H1 (cell line): ENCODE results near the gene POLR2C. TPM values are rescaled to one million over a fixed set of nuclear protein-coding genes. Genes with fewer than 3 reads are reported as not detected.
A peak's percentile ranks its signal among the peaks of the same experiment; 100 is the strongest.

Experiments
- CTCF ChIA-PET: fragments of 300-600 bp; sonication (Branson Sonifier 250); formaldehyde crosslinking; loops from one replicate; lab custom pipeline; 2021; ENCODE audit not compliant: partially characterized antibody; lab: Charles Lee
- POLR2A ChIA-PET: fragments of 300-600 bp; sonication (Branson Sonifier 250); formaldehyde crosslinking; loops from one replicate; lab custom pipeline; 2021; ENCODE audit warnings: inconsistent platforms; ENCODE audit not compliant: partially characterized antibody; lab: Charles Lee
- DNase-seq, 2 experiments: peaks; one replicate each; pipeline versions ENCODE4 v3.0.0 to v3.0.0-alpha.2; 2010 to 2022; ENCODE audit warnings: low spot score in 2 of 2, low read depth in 1 of 2, mixed read lengths in 1 of 2
- FAIRE-seq: peaks from 2 replicates; lab custom pipeline; 2011; peaks lifted over from hg19 to GRCh38; lab: Jason Lieb, UNC
- H2AFZ ChIP-seq: 2 replicates; pipeline ENCODE4 v1.8.1; 2012; ENCODE audit warnings: low read length, inconsistent platforms
- H2AK5ac ChIP-seq: 2 replicates; pipeline ENCODE4 v1.6.1; 2013; ENCODE audit warnings: low read depth, low read length
- H2BK120ac ChIP-seq: replicated peaks from 2 replicates; pipeline ENCODE3; 2013; ENCODE audit warnings: low read depth, low read length, inconsistent platforms
- H2BK12ac ChIP-seq: 2 replicates; pipeline ENCODE4 v1.6.1; 2013; ENCODE audit warnings: low read depth, low read length
- H2BK15ac ChIP-seq: 2 replicates; pipeline ENCODE4 v1.6.1; 2013; ENCODE audit warnings: low read length
- H2BK20ac ChIP-seq: 2 replicates; pipeline ENCODE4 v1.6.1; 2013; ENCODE audit warnings: low read length
- H2BK5ac ChIP-seq: 2 replicates; pipeline ENCODE4 v1.6.1; 2013; ENCODE audit warnings: low read depth, low read length
- H3K14ac ChIP-seq: 2 replicates; pipeline ENCODE4 v1.6.1; 2013; ENCODE audit warnings: inconsistent platforms; ENCODE audit not compliant: insufficient read length
- H3K18ac ChIP-seq: 2 replicates; pipeline ENCODE4 v1.6.1; 2013; ENCODE audit warnings: low read length; ENCODE audit errors: extremely low read depth
- H3K23ac ChIP-seq: 2 replicates; pipeline ENCODE4 v1.6.1; 2013; ENCODE audit warnings: inconsistent platforms; ENCODE audit not compliant: insufficient read length
- H3K23me2 ChIP-seq: 2 replicates; pipeline ENCODE4 v1.6.1; 2013; ENCODE audit warnings: low read depth, low read length
- H3K27ac ChIP-seq: 2 replicates; pipeline ENCODE4 v1.6.1; 2011; ENCODE audit warnings: low read depth, low read length, inconsistent platforms
- H3K27me3 ChIP-seq, 4 experiments: replicated peaks in 1 of 4; 1 replicate in 1 of 4; 2 replicates in 3 of 4; pipeline versions ENCODE4 v1.6.1 to v1.8.1; 2011 to 2013; ENCODE audit warnings: low read length in 3 of 4, mild to moderate bottlenecking in 3 of 4, inconsistent platforms in 2 of 4, mixed read lengths in 2 of 4, moderate library complexity in 1 of 4; ENCODE audit not compliant: control insufficient read depth in 3 of 4, insufficient read depth in 3 of 4; ENCODE audit errors: extremely low read depth in 1 of 4
- H3K36me3 ChIP-seq, 4 experiments: 2 replicates each; pipeline versions ENCODE4 v1.6.1 to v1.8.1; 2011 to 2013; ENCODE audit warnings: mild to moderate bottlenecking in 4 of 4, low read length in 3 of 4, moderate library complexity in 2 of 4, control low read depth in 1 of 4, inconsistent platforms in 1 of 4; ENCODE audit not compliant: insufficient read depth in 4 of 4, control insufficient read depth in 2 of 4
- H3K4ac ChIP-seq: replicated peaks from 2 replicates; pipeline ENCODE3; 2013; ENCODE audit warnings: low read length, low read depth, mixed read lengths, inconsistent platforms; ENCODE audit not compliant: insufficient read length
- H3K4me1 ChIP-seq, 4 experiments: replicated peaks in 1 of 4; 1 replicate in 1 of 4; 2 replicates in 3 of 4; pipeline versions ENCODE4 v1.6.1 to v1.8.1; 2011 to 2013; ENCODE audit warnings: low read length in 3 of 4, inconsistent platforms in 2 of 4, mixed read lengths in 1 of 4; ENCODE audit not compliant: insufficient read depth in 4 of 4, control insufficient read depth in 3 of 4
- H3K4me2 ChIP-seq, 2 experiments: 2 replicates each; pipeline versions ENCODE4 v1.6.1 to v1.8.1; 2011 to 2013; ENCODE audit warnings: low read depth in 2 of 2, low read length in 2 of 2, control low read depth in 1 of 2, inconsistent platforms in 1 of 2, mild to moderate bottlenecking in 1 of 2; ENCODE audit not compliant: insufficient read depth in 1 of 2
- H3K4me3 ChIP-seq, 4 experiments: fragments of 200-600, 300-600 bp in 1 of 4; sonication (generic), shearing (Covaris generic), sonication (Bioruptor Twin) in 1 of 4; 2 replicates each; pipeline versions ENCODE4 v1.5.1 to v1.8.1; 2011 to 2016; ENCODE audit warnings: low read length in 4 of 4, low read depth in 3 of 4, control low read depth in 2 of 4, inconsistent platforms in 2 of 4, mild to moderate bottlenecking in 2 of 4, mixed read lengths in 1 of 4, moderate library complexity in 1 of 4; ENCODE audit not compliant: insufficient read depth in 2 of 4; ENCODE audit errors: extremely low read depth in 1 of 4
- H3K56ac ChIP-seq: replicated peaks from 2 replicates; pipeline ENCODE3; 2013; ENCODE audit warnings: low read depth, mild to moderate bottlenecking, mixed read lengths, low read length, inconsistent platforms; ENCODE audit not compliant: insufficient read length
- H3K79me1 ChIP-seq: 2 replicates; pipeline ENCODE4 v1.6.1; 2013; ENCODE audit warnings: low read depth, low read length, control low read depth
- H3K79me2 ChIP-seq, 2 experiments: 2 replicates each; pipeline versions ENCODE4 v1.6.1 to v1.8.1; 2012 to 2013; ENCODE audit warnings: low read length in 2 of 2, mild to moderate bottlenecking in 2 of 2, inconsistent platforms in 1 of 2; ENCODE audit not compliant: insufficient read depth in 2 of 2, control insufficient read depth in 1 of 2
- H3K9ac ChIP-seq, 4 experiments: replicated peaks in 1 of 4; 1 replicate in 1 of 4; 2 replicates in 3 of 4; pipeline versions ENCODE4 v1.6.1 to v1.8.1; 2011 to 2013; ENCODE audit warnings: low read depth in 3 of 4, low read length in 3 of 4, control low read depth in 2 of 4, mild to moderate bottlenecking in 2 of 4, moderate library complexity in 2 of 4, inconsistent platforms in 1 of 4; ENCODE audit errors: extremely low read depth in 1 of 4
- H3K9me3 ChIP-seq, 2 experiments: 2 replicates each; pipeline versions ENCODE4 v1.6.1 to v1.8.1; 2012 to 2013; ENCODE audit warnings: mild to moderate bottlenecking in 2 of 2, moderate library complexity in 2 of 2, control low read depth in 1 of 2, inconsistent platforms in 1 of 2, low read depth in 1 of 2, low read length in 1 of 2, mixed read lengths in 1 of 2; ENCODE audit not compliant: insufficient read depth in 2 of 2
- H4K20me1 ChIP-seq, 2 experiments: replicated peaks in 1 of 2; 2 replicates each; pipeline versions ENCODE3 to v1.8.1; 2011 to 2013; ENCODE audit warnings: inconsistent platforms in 2 of 2, low read length in 2 of 2, mild to moderate bottlenecking in 1 of 2; ENCODE audit not compliant: insufficient read depth in 2 of 2, control insufficient read depth in 1 of 2
- H4K5ac ChIP-seq: 2 replicates; pipeline ENCODE4 v1.6.1; 2013; ENCODE audit warnings: low read length, low read depth, mixed read lengths, inconsistent platforms; ENCODE audit not compliant: insufficient read length
- H4K8ac ChIP-seq: 2 replicates; pipeline ENCODE4 v1.8.0; 2013; ENCODE audit warnings: mild to moderate bottlenecking, moderate library complexity, low read length, inconsistent platforms; ENCODE audit not compliant: insufficient read depth; ENCODE audit errors: extremely low read depth
- H4K91ac ChIP-seq: replicated peaks from 2 replicates; pipeline ENCODE3; 2013; ENCODE audit warnings: low read length, mixed read lengths, inconsistent platforms; ENCODE audit not compliant: insufficient read length
- BCL11A ChIP-seq, 2 experiments: IDR thresholded peaks; one replicate each; pipeline ENCODE4 v1.6.1; 2011; ENCODE audit warnings: low read depth in 2 of 2, low read length in 2 of 2, mild to moderate bottlenecking in 2 of 2
- CTBP2 ChIP-seq: IDR thresholded peaks from 2 replicates; pipeline ENCODE4 v1.7.0; 2011; ENCODE audit warnings: borderline replicate concordance, mild to moderate bottlenecking, moderate library complexity, mixed read lengths, low read length; ENCODE audit not compliant: insufficient read depth, insufficient read length
- EGR1 ChIP-seq: IDR thresholded peaks from 2 replicates; pipeline ENCODE4 v1.6.1; 2011; ENCODE audit warnings: low read depth, low read length, borderline replicate concordance
- GABPA ChIP-seq: IDR thresholded peaks from 2 replicates; pipeline ENCODE4 v1.6.1; 2011; ENCODE audit warnings: mild to moderate bottlenecking, low read length, moderate library complexity, borderline replicate concordance; ENCODE audit not compliant: insufficient read depth
- RBBP5 ChIP-seq: IDR thresholded peaks from 2 replicates; pipeline ENCODE4 v1.7.1; 2012; ENCODE audit warnings: low read depth, mild to moderate bottlenecking, inconsistent platforms, low read length, moderate library complexity, borderline replicate concordance
- RXRA ChIP-seq: IDR thresholded peaks from 2 replicates; pipeline ENCODE4 v1.6.1; 2011; ENCODE audit warnings: low read depth, mild to moderate bottlenecking, low read length, moderate library complexity; ENCODE audit not compliant: insufficient read depth
- WGBS, 2 experiments: shearing (Covaris generic) in 1 of 2; methylation state at CpG; one replicate each; pipeline versions ENCODE4 v1.1.6 to v1.1.7; 2013 to 2015; ENCODE audit warnings: low lambda C conversion rate in 2 of 2, mixed read lengths in 2 of 2, inconsistent platforms in 1 of 2, low coverage in 1 of 2, missing lambda C conversion rate in 1 of 2; ENCODE audit not compliant: insufficient replicate concordance in 2 of 2, insufficient coverage in 1 of 2, insufficient read length in 1 of 2; ENCODE audit errors: extremely low coverage in 1 of 2, missing lambda C conversion rate in 1 of 2; 5-methylcytosine and 5-hydroxymethylcytosine counted together
- long read RNA-seq, 2 experiments: library from RNA in 1 of 2; library from capped mRNA in 1 of 2; stranded (forward); transcript quantifications; one replicate each; pipeline ENCODE4 v2.0.0, GENCODE V29; 2021; ENCODE audit warnings: inconsistent platforms in 1 of 2
- polyA minus RNA-seq, 3 experiments: library from RNA; depleted of rRNA, polyadenylated mRNA; stranded (reverse); fragments of >200 nt; gene quantifications; 1 replicate in 2 of 3; 2 replicates in 1 of 3; pipeline ENCODE4 v1.2.3, GENCODE V29; 2011
- polyA plus RNA-seq, 7 experiments: library from polyadenylated mRNA; depleted of rRNA in 3 of 7; stranded (reverse) in 5 of 7; unstranded in 2 of 7; fragments of >200 nt in 5 of 7; fragments of 200-250 nt in 2 of 7; gene quantifications; 1 replicate in 5 of 7; 2 replicates in 1 of 7; 4 replicates in 1 of 7; pipeline versions ENCODE4 v1.2.1 to v1.2.3, GENCODE V29; 2011 to 2013; ENCODE audit warnings: missing spikeins in 2 of 7, mixed read lengths in 2 of 7
- total RNA-seq: library from RNA; stranded (reverse); fragmentation: NEBNext Ultra II Directional; extraction: Animal tissue kit (Norgen Biotek cat#: 25700); gene quantifications from 2 replicates; pipeline ENCODE4 v1.2.1, GENCODE V29; 2021
- TF ChIP-seq, protein P1 (sequence below): IDR thresholded peaks from 2 replicates; pipeline ENCODE4 v1.6.1; 2011; ENCODE audit warnings: low read depth, mild to moderate bottlenecking, low read length; ENCODE audit not compliant: insufficient read depth

The POLR2C gene
- total RNA-seq (71.2 and 72.5 TPM in 2 replicates), polyA plus RNA-seq (2011; rRNA removed) (132 and 149 TPM in 2 replicates), polyA minus RNA-seq (2011; rRNA and poly(A)+ RNA removed) (234 and 245 TPM in 2 replicates)
- 174 TPM for polyA plus RNA-seq (2011; cell fraction: cytosol; rRNA removed)
- 155 TPM for polyA plus RNA-seq (2011; cell fraction: nucleus; rRNA removed)
- polyA plus RNA-seq (2012, experiment 1 of 2): 73.1 to 103 TPM (median 99.7 TPM) in 4 replicates
- polyA plus RNA-seq (2012, experiment 2 of 2): 88.7 TPM
- polyA plus RNA-seq (2013, experiment 1 of 2): 41.8 TPM
- polyA plus RNA-seq (2013, experiment 2 of 2): 43.3 TPM
- 126 TPM for polyA minus RNA-seq (2011; cell fraction: cytosol; rRNA and poly(A)+ RNA removed)
- 89.2 TPM for polyA minus RNA-seq (2011; cell fraction: nucleus; rRNA and poly(A)+ RNA removed)
- long read RNA-seq, experiment 1, transcript POLR2C-201 (9 exons, 2,057 nt): major isoform, 49 of 118 reads
- long read RNA-seq, experiment 1, partial matches to known transcripts: 34 of 118 reads
- long read RNA-seq, experiment 1, other reads (novel, unspliced or antisense): 29 of 118 reads
- long read RNA-seq, experiment 2, transcript POLR2C-201 (9 exons, 2,057 nt): major isoform, 143 of 146 reads
- long read RNA-seq, experiment 2, partial matches to known transcripts: 1 of 146 reads
- long read RNA-seq, experiment 2, other reads (novel, unspliced or antisense): 1 of 146 reads

DNA sequence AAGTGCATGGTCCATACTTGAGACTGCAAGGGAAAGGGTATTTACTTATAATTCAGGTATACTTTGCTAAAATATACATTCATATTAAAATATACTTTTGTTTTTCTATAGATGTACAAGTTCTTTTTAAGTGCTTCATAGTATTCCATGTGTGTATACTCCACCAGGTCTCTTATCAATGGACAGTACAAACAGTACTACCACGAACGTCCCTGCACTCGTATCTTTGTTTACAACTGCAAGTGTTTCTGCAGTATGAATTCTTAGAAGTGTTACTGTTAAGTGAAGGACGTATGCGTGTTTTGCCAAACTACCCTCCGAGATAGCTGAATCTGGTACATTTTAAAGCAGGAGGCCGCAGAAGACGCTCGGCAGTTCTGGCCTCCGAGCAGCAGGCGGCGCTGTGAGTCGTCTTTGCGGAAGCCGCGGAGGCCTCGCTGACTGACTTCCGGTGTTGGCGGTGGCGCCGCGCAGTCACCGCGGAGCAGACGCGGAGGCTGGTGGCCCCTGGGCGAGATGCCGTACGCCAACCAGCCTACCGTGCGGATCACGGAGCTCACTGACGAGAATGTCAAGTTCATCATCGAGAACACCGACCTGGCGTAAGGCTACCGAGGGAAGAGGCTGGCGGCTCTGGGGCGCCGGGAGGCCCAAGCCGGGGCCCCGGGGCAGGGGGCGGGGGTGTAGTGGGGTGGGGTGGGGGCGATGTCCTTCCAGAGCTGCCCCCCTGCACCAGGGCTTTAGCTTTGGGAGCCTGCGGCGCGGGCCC is at the start of gene POLR2C:
POLR2C (plus strand) TSS at position 471 of the 769 bp plus-strand sequence; CDS start at position 517, 46 bp downstream.
- DNase-seq (peak; percentile 60 to 95), FAIRE-seq (no peak)
- Histone ChIP-seq H2BK20ac (no peak within 1 kb of the TSS), H2BK5ac (no peak within 1 kb of the TSS), H4K8ac (peak within 1 kb of the TSS; percentile 7; the same call in 1 of the 2 replicates), H3K79me2 (peaks cover 4 to 26% of the 10 kb centered on the region in 2 experiments; a peak in 3 of 4 replicates), H3K4me1 (no peaks in the 10 kb centered on the region; a peak in 2 of 7 replicates), H3K14ac (no peak within 1 kb of the TSS), H4K20me1 (peaks cover 0 to 12% of the 10 kb centered on the region in 2 experiments), H2BK12ac (no peak within 1 kb of the TSS), H2BK15ac (no peak within 1 kb of the TSS), H2BK120ac (no peak within 1 kb of the TSS), H3K23me2 (peaks cover 5% of the 10 kb centered on the region), H2AK5ac (no peak within 1 kb of the TSS), H3K4ac (no peak within 1 kb of the TSS), H3K18ac (no peak within 1 kb of the TSS), H3K36me3 (peaks cover 7 to 51% (median 40%) of the 10 kb centered on the region in 4 experiments), H3K4me2 (peak within 1 kb of the TSS; percentile 88 to 96), H3K9me3 (no peaks in the 10 kb centered on the region), H3K4me3 (peak within 1 kb of the TSS; percentile 93 to 97 (median 96)), H3K27ac (no peak within 1 kb of the TSS), H3K79me1 (peaks cover 11% of the 10 kb centered on the region), H3K27me3 (no peaks in the 10 kb centered on the region), H3K9ac (peak within 1 kb of the TSS; percentile 58 to 77 (median 74)), H3K56ac (no peak within 1 kb of the TSS), H4K91ac (no peak within 1 kb of the TSS), H4K5ac (peak within 1 kb of the TSS; percentile 65), H3K23ac (no peak within 1 kb of the TSS), H2AFZ (no peak within 1 kb of the TSS)
- ChIA-PET CTCF (interaction anchor here (0.8 to 11.9 kb wide), 21 partner anchors 9 to 396 kb away, joined by 3 to 144 read pairs (median 4); no protein-coding TSS in a partner anchor), POLR2A (interaction anchor here (0.8 to 4.2 kb wide), 17 partner anchors 10 to 162 kb away, joined by 3 to 30 read pairs (median 4); partner anchors contain the start of genes CIAPIN1, COQ9 and DOK4)
- 8% methylated on average over 35 of the region's 47 CpGs; no CpG with 5 or more reads in 1 of the 2 experiments for WGBS, 2 experiments
- TF ChIP-seq RXRA: no peak
- TF ChIP-seq RBBP5: peak; percentile 91
- peak; percentile 92 for TF ChIP-seq EGR1
- TF ChIP-seq CTBP2: no peak
- no peak for TF ChIP-seq BCL11A (IDR thresholded peaks at IDR 0.05; ENCODE audit: low read depth in 2 of 2, low read length in 2 of 2)
- TF ChIP-seq, protein P1, sequence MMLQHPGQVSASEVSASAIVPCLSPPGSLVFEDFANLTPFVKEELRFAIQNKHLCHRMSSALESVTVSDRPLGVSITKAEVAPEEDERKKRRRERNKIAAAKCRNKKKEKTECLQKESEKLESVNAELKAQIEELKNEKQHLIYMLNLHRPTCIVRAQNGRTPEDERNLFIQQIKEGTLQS: no peak
- TF ChIP-seq GABPA: peak; percentile 97
